GM21526 (cell line): ENCODE data around the gene FGF3.

Experiments used
- ATAC-seq: cut with Tn5 transposase; IDR thresholded peaks from one replicate; pipeline ENCODE4 v1.9.1; 2021; ENCODE audit warnings: moderate library complexity; ENCODE audit not compliant: unreplicated experiment, low FRiP score

Gene FGF3

DNA sequence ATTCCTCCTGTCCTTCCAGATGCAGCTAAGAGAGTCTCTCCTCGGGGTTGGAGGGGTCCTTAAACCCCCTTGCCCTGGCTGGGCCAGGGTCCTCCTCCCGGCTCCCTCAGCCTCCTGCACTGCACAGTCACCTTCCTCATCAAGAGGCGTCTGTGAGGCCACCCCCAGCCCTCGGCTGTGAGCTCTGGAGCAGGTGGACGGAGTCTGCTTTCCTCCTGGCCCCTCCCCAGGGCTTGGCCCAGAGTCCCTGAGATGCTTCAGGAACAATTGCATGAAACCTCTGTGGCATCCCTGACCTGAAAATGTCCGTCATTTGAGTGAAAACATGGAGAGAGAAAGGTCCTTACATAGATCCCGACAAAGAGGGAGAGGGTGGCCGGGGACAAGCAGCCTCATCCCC lies 6.7 kb upstream of the FGF3 start:
- ATAC-seq: no peak

DNA sequence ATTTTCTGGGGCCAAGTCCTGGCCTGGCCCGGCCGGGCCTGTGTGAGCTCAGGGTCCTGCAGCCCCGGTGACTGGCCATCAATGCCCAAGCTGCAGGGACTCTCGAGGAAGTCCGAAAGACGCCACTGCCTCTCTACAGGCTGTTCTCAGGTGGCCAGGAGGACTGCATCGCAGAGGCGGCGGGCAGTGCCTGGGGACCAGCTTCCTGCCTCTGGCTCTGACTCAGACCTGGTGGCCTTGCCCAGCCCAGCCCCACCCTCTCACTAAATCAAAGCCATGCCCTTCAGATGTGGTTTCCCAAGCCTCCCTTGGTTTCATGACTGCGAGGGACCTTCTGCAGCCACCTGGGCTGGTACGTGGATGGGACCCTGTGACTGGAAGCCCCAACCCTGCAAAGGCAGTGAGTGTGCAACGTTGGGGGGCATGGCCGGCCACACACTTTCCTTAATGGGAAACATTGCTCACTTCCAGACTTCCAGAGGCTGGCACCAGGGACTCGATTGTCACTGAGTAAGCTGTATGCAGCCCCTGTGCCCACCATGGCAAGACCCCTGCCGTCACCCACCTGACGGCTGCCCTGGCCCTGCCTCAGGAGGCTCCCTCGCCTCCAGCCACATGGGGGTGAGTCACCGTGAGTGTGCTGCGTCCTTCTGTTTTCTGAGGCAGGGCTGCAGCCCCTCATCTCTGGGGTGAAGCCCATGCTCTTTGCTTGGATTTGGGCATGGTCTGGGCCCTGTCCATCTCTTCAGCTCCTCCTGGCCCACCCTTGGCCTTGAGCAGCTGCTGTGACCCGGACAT lies 6.0 kb upstream of the FGF3 start:
- ATAC-seq: no peak

DNA sequence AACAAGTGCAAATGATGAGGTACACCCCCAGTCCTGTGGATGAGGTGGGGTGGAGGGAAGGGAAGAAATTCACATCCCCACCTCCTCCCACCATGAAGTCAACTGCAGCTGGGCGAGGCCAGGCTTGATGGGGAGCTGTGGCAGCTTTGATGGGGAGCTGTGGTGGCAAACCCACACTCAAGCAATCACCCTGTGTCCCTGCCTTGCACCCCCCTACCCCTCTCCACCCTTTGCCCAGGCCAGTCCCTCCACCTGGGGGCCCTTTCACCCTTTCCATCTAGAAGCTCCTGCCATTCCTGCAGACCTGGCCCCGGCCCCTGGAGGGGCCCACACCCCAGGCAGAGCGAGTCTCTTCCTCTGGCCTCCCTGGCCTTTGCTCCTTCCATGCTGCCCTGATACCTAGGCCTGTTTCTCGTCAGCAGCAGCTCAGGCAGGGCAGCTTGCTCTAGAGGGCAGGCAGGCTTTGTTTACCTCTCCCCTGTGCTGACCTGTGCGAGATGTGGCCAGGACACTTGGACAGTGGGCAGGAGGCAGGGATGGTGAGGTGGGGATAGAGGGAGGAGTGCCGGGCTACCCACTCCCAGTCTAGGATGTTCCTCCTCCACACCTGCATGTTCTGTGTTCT lies 4.5 kb upstream of the FGF3 start:
- no peak for ATAC-seq

DNA sequence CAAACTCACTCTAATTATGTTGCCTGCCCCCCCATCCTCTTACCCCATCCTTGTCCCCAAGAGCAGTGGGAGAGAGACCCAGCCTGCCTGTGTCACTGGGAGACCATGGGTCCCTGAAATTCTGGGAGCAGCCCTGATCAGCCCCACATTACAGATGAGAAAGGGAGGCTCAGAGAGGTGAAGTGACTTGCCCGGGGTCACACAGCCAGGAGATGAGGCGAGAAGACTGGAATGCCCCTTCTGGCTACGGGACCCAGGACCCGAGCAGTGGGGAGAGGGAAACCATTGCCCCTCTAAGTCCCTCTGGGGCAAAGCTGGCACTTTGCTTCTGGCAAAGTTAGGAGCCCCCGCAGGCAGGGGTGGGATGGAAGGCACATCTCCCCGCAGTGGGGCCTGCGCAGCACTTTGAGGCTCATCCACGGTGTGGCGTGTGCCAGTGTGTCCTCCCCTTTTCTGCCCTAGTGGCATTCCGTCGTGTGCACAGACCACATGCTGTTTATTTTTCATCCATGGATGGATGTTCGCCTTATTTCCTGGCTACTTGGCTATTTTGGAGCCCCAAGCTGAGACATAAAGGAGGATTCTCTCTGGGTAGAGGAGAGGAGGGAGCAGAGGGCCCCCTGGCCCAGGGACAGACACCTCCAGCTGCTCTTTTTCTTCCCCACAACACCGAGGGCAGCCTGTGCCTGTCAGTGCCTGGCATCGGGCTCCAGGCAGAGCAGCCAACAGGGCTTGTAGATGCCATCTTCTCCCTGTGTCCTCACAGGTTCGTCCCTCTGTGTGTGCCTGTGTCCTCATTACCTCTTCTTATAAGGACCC lies 3.7 kb upstream of the FGF3 start:
- ATAC-seq: no peak

DNA sequence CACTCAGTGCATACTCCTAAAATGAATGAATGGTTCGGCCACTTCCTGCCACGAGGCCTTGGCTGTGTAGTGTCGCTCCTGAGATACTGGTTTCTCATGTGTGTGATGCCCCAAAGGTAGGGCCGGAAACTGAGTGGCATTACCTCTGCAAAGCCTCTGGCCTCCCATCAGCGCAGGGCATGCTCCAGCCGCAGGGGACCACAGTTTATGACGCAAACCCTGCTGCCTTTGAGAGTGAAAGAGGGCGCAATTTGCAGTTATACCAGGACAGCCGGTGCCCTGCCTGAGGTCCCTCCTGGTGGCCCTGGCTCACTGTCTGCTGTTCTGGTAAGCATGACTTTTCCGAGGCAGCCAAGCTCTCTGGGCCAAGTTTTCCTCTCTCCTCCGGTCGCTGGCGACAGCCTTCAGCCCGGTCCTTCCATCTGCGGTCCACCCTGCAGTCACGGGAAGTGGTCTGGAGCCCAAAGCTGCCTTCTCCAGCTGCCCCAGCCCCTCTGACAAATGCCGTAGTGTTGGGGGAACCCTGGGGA lies 2.4 kb upstream of the FGF3 start:
- no peak for ATAC-seq

DNA sequence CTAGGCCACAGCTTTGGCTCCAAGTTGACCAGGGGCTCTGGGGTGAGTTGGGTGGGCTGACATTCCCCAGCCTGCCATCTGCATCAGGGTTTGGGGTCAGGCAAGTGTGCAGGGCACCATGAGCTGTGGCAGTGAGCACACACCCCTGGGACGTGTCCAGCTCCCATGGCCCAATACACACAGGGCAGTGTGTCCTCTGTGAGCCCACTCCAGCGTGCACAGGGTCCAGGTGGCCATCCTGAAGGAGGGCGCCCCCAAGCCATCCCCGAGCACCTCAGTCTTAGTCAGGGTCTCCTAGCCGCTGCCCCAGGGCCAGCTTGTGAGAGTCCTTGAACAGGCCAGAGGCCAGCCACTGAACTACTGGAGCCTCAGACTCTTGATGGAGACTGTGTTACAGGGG lies 1.2 kb upstream of the FGF3 start:
- ATAC-seq: no peak

DNA sequence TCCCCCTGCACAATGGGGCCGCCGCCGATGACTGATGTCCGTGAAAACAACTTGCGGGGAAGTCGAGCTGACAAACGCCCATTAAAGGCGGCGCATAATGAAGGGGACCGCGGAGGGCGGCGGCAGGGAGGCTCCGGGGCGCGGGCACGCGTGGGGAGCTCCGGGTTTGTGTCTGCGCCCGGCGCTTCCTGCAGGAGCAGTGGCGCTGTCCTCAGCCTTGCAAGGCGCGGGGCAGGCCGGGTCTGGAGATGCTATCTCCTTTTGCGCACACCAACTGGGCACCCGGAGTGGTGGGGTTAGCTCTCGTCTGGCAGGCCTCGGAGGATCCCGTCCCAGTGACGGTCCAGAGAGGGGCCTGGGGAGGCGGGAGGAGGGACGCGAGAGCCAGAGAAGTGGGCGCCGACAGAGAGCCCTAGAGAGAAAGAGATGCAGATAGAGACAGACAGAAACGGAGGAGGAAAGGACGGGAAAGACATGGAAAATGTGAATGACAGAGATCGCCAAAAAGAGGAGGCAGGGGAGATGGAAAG lies 390 bp upstream of the FGF3 start:
- no peak for ATAC-seq

DNA sequence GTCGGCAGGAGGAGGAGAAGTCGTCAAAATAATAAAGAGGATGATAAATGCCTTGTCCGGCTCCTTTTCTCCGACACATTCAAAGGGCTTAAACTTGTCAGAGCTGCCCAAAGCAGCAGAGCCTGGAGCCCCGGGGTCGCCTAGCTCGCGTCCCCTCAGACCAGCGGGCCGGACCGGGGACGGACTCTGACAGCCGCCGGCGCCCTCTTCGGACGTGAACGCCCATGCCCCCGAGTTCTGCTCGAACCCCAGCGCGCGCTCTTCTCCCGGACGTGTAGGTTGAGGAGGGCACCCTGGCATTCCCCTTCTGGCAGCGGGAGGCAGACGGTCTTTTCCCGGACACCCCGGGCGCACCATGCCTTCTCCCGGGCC lies 999 bp downstream of the FGF3 start:
- ATAC-seq: no peak

DNA sequence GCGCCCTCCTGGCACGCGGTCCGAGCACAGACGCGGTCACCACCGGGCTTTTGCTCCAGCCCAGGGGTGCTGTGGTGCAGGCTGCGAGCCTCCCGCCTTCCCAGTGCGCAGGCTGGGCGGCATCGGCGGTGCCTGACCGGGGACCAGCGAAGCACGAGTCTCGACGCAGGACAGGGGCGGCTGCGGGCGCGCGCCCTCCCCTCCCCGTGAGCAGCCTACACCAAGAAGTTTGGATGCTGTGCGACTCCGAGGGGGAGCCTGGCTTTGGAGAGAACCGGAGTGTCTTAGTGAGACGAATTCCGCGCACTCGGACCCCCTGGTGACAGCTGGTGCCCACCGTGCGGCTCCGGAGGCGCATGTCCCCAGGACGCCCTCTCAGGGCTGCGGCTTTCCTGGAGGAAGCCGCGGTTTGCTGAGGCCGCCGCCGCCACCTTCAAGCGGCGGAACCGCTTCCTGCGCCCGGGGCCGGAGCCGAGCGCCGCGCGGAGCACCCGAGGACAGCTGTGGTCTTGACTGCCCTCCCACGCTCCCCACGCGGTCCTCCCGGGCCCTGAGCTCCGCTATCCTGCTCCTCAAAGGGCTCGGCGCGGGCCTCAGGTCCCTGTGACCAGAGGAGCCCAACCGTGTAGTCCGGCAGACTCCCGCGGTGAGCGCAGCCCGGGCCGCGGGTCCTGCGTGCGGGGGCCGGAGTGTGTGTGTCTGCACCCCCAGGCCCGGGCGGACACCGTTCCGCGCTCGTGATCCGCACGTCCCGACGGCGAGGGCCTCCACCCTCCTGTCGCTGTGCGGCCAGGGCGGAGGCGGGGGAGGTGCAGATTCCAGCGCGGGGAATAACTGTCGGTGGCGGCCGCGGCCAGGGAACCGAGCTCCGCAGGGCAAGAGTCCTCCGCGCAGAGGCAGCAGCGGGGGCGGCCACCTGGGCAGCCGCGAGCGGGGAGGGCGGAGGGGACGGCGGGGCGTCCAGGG lies 1.7 kb downstream of the FGF3 start:
- no peak for ATAC-seq

DNA sequence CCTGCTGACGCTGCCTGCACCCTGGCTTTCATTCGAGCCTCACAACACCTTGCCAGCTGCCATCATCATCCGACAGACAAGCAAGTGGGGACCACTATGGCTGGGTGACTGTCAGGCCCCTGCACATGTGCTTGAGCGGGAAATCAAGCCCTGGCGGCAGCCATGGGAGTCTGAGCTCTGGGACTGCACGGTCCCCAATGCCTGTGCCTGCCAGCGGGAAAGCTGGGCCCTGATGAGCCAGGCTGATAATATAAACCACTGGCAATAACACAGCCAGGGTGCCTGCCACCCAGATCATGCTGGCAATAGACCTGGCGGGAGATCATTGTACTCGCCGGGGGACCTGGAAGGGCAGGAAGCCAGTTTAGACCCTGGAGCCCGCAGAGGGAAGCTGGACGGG lies 2.5 kb downstream of the FGF3 start:
- ATAC-seq: no peak

DNA sequence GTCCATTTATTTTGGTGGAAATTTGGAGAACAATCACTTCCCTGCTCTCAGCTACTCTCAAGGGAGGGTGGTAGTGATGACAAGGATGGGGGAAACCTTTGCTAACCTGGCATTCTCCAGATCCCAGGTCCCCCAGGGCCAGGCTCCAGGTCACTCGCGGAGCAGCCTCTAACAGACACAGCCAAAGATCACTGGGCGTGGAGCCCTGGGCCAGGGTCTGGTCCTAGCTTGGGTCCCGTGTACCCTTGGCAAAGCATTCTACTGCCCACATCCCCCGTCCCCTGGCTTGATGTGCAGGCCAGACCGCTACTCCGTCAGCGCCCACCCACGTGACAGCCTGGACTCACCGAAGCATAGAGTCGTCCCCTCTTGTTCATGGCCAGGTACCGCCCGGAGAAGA lies 3.2 kb downstream of the FGF3 start:
- ATAC-seq: no peak

DNA sequence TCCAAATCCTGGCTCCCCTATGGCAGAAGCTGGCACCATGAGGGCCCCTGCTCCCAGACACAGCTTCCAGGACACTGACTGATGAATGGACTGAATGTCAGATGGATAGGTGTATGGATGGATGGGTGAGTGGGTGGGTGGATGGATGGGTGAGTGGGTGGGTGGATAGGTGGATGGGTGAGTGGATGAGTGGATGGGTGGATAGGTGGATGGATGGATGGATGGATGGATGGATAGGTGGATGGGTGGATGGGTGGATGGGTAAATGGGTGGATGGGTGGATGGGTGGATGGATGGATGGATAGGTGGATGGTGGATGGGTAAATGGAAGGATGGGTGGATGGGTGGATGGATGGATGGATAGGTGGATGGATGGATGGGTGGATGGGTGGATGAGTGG lies 4.3 kb downstream of the FGF3 start:
- ATAC-seq: no peak

DNA sequence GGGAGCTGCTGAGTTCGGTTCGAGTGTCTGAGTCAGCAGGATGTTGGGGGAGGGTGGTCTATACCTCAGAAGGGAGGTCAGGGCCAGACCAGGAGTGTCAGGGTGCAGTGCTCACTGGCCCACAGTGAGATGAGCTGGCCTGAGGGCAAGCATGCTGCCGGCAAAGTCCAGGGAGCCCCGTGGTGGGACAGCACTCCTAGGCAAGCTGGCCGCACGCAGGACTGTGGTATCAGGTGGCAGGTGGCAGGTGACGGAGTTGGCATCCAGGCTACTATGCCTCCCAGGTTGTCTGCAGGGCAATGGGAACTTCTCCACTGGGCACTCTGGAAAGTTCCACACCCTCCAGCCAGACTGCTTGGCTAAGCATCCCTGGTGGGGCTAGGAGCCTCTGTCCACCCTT lies 4.8 kb downstream of the FGF3 start:
- ATAC-seq: no peak

DNA sequence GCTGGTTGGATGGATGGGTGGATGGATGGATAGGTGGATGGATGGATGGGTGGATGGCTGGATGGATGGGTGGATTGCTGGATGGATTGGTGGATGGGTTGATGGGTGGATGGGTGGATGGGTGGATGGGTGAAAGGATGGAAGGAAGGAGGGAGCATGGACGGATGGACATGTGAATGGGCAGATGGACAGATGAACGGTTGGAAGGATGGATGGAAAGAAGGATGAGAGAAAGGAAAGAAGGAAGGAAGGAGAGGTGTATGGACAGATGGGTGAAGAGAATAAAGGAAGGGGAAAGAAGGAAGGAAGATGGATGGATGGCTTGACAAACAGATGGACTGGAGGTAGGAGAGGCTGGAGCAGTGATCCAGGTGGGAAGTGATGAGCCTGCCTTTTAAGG lies 5.4 kb downstream of the FGF3 start:
- ATAC-seq: no peak

DNA sequence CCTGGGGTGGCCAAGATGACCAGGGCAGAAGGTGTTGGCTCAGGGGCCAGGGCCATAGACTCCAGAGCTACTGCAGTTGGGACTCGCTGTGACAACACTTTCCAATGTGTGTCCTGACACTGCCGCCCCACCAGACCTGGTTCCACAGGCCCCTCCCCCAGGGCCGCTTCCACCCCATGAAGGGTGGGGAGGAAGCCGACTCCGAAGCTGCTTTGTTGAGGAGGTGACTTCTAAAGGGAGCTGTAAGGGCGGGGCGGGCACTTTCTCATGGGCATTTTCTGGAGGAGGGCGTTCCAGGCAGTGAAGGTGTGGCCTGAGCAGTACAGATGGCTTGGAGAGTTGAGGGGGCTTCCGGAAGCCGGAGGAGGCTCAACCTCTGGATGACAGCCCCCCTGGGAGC lies 6.3 kb downstream of the FGF3 start:
- no peak for ATAC-seq

DNA sequence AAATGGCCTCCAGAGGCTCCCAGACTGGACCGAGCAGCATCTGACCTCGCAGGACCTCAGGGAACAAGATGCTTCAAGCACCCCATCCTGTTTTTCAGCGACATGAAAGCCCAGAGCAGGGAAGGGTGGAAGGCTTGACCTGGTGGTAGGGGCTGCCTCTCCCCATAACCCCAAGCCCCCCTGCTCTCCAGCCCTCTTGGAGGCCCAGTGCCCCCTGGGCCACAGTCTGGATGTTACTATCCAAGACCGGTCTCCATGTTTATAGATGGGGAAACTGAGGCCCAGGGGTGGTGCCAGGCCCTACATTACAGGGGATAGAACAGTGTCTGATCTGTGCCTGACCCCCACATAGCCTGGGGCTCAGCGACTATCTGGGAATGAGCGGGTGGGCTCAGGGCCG lies 7.0 kb downstream of the FGF3 start:
- no peak for ATAC-seq

DNA sequence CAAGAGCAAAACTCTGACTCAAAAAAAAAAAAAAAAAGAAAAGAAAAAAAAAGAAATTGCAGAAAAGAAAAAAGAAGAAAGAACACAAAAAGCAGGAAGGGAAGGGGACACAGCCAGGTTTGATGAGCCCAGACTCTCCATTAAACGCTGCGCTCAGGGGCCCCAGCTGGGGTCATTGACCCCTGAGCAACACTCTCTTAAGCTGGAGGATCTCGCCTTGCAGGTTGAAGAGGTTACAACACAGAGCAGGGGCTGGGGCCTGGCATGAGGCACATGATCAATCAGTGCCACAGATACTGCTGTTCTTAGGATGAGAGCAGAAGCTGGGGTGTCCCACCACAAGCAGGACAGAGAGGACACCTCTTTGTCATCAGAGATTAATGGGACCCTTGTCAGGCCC lies 7.8 kb downstream of the FGF3 start:
- ATAC-seq: no peak

DNA sequence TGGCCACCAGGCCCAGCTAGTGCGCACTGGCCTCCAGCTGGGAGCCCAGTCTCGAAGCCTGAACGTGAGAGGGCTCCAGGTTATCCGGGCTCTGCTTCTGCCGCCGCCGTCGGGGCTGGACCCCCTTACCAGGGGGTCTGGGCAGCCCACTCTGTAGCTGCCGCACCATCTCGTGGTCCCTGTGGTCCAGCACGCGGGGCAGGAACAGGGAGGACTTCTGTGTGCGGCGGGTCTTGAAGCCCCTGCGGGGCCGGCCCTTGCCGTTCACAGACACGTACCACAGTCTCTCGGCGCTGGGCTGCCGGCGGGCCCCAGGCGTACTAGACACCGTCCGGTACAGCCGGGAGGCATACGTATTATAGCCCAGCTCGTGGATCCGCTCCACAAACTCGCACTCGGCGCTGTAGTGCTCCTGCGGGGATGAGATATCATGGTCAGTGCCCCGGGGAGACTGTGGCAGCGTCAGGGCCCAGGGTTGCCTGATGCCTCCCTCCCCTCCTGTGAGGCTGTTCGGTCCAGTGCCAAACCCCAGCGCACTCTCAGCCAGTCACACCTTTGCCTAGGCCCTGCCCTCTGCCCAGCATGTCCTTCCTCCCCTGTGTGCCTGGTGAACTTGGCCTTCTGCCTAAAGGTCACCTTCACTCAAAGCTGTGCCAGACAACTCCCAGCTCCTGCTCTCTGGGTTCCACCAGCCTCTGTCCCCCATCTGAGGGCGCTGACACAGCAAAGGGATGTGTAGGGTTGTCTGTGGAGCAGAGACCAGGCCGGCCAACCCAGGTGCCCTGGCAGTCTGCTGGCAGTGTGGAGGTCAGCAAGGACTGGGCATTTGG lies 8.7 kb downstream of the FGF3 start:
- no peak for ATAC-seq

DNA sequence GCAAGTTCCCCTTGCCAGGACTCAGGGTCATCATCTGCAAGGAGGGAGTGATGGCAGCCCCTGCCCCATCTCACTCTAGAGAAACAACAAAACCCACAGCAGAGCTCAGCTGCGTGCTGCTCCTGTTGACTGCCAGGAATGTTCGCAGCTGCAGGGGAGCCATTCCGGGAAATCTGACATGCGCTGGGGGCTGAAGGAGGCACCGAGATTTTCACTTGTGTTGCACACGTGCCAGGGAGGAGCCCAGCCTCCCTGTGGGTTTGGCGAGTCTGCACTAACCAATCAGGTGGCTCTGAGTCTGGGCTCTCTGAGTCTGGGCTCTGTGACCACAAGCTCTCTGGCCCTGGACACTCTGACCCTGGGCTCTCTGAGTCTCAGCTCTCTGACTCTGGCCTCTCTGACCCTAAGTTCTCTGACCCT lies 10.5 kb downstream of the FGF3 start:
- no peak for ATAC-seq
